Fibroblast of the aortic adventitia (primary cell): ENCODE results near the gene WIZ. TPM values are rescaled to one million over a fixed set of nuclear protein-coding genes. Genes with fewer than 3 reads are reported as not detected.

ENCODE experiments used
- DNase-seq: peaks from one replicate; pipeline ENCODE4 v3.0.0-alpha.2; 2010; ENCODE audit warnings: low read depth
- H3K4me3 ChIP-seq: 2 replicates; pipeline ENCODE4 v1.5.1; 2011; ENCODE audit warnings: low read depth, mild to moderate bottlenecking, control low read depth, low read length, moderate library complexity
- CTCF ChIP-seq: IDR thresholded peaks from 2 replicates; pipeline ENCODE4 v1.5.1; 2011; ENCODE audit warnings: mild to moderate bottlenecking, low read length, control low read depth, inconsistent platforms; ENCODE audit not compliant: insufficient read depth
- total RNA-seq: library from RNA; depleted of rRNA; stranded (reverse); fragments of >200 nt; gene quantifications from 2 replicates; pipeline ENCODE4 v1.2.3, GENCODE V29; 2012; ENCODE audit warnings: low replicate concordance

WIZ gene
- total RNA-seq, 1 donor: 13.4 TPM

DNA sequence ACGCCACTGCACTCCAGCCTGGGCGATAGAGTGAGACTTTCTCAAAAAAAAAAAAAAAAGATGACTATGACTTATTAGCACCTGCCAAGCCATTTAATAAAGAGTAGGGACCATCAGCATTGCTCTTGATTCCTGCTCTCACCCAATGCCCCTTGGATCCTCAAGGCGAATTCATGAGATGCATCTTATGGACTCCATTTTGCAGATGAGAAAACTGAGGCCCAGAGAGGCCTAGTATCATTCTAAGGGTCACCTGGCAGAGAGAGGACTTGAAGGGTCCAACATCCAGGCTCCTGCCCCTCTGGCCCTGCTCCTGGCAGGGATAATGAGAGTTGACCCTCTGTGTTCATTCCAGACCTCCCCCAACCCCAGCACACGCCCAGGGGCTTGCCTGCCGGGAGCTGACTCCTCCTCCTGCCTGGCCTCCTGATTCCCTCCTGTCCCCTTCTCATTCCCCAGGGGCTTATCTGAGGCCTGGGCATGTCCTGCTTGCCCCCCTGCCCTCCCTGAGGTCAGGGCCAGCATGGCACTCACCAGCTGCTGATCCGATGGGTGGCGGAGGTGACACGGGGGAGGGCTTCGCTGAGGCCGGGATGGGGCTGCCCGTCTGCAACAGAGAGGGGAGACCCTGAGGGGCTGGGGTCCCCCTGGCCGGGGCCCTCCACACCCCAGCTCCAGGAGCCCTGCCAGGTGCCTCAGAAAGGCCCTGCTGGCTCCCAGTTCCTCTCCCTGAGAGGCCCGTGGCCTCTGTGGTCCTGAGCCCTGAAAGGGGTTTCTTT is 7.4 kb downstream of the WIZ start:
- TF ChIP-seq CTCF: no peak
- H3K4me3 ChIP-seq: no peak overlapping the region
- no peak for DNase-seq

- no peak for TF ChIP-seq CTCF
- DNase-seq: no peak
Measured at GRCh38 chr19:15441317-15441716, 8.4 kb downstream of the WIZ start.

DNA sequence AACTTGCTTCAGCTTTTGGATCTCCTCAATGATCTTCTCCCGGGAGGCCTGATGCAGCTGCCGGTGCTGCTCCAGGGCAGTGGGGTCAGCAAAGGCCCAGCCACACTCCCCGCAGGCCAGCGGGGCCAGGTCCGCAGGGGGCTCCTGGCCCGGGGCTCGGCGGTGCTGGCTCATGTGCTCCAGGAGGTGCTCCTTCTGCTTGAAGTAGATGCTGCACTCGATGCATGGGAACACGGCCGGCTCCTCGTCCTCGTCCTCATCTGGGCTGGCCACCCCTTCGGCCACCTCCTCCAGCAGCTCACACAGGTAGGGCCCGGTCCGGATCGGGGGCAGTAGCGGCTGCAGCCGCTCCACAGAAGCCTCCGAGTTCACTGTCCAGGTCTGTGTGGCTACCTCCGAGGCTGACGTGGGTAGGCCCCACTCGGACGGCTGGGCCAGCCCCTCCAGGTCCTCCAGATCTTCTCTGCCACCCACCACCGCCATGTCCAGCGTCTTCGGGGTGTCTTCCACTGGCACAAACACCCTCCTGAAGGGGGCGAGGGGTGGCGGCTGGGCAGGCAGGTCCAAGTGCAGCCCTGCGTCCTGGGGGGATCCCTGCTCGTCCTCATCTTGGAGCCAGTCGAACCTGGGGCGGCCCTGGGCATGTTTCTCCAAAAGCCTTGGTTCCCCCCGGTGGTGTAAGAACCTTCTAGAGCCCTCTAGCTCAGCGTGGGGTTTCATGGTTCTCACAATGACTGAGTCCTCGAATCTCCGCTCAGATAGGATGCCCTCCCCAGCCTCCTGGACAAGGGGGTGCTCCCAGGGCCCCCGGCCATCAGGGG is 9.7 kb downstream of the WIZ start:
- no peak for TF ChIP-seq CTCF
- DNase-seq: no peak
- no peak overlapping the region for H3K4me3 ChIP-seq

More at GRCh38 chr19:15441317-15441716, 8.4 kb downstream of the WIZ start:
- H3K4me3 ChIP-seq: no peak overlapping the region

GRCh38 chr19:15439078-15439799 is 10.5 kb downstream of the WIZ start:
- DNase-seq: no peak
- no peak overlapping the region for H3K4me3 ChIP-seq
- no peak for TF ChIP-seq CTCF

GRCh38 chr19:15438577-15438976 is 11.2 kb downstream of the WIZ start:
- DNase-seq: no peak
- no peak overlapping the region for H3K4me3 ChIP-seq
- no peak for TF ChIP-seq CTCF

DNA sequence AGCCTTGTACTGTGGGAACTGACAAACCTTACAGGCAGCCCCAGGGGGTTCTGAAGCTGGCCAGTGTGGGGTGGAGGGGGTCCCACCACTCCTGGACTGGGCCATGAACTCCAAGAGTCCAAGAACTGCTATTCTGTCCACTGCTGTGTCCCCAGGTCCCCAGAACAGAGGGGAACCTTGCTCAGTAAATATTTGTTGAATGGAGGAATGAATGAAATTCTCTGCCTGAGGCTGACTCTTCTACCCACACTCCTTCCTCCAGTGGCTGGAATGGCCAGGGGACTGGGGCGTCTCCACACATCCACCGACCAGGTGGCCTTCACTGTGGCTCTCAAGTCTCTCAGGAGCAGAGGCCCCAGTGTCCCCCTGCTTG is 11.6 kb downstream of the WIZ start:
- no peak for TF ChIP-seq CTCF
- no peak overlapping the region for H3K4me3 ChIP-seq
- no peak for DNase-seq
